Fibroblast of peridontal ligament (primary cell): ENCODE results near the gene VAPA.
A peak's percentile ranks its signal among the peaks of the same experiment; 100 is the strongest.

Experiments
- DNase-seq: peaks from one replicate; pipeline ENCODE4 v3.0.0-alpha.2; 2010; ENCODE audit errors: extremely low read depth

VAPA gene

GRCh38 chr18:10002280-10002679, 88.5 kb downstream of the VAPA start:
- DNase-seq: no peak

DNA sequence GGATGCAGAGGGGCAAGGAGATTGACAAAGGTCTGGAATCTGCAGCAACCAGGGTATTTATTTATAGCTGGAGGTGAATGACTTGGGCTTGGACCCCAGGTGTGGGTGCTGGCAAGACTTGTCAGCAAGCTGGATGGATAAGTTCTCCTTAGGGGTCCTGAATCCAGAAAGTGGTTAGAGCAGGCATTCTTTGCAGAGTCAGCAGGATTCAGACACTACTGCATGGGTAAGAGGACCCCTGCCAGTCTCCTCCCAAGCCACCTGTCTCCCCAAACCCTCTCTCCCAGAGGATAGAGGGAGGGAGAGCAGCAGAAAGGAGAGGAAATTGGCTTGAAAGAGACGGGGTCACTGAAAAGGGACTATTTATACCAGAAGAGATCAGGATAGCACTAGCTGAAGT, 89.5 kb downstream of the VAPA start:
- DNase-seq: no peak

GRCh38 chr18:10003866-10004265, 90.0 kb downstream of the VAPA start:
- no peak for DNase-seq

- DNase-seq: peak; percentile 69
These were observed 92.6 kb downstream of the VAPA start for GRCh38 chr18:10006311-10006893.

DNA sequence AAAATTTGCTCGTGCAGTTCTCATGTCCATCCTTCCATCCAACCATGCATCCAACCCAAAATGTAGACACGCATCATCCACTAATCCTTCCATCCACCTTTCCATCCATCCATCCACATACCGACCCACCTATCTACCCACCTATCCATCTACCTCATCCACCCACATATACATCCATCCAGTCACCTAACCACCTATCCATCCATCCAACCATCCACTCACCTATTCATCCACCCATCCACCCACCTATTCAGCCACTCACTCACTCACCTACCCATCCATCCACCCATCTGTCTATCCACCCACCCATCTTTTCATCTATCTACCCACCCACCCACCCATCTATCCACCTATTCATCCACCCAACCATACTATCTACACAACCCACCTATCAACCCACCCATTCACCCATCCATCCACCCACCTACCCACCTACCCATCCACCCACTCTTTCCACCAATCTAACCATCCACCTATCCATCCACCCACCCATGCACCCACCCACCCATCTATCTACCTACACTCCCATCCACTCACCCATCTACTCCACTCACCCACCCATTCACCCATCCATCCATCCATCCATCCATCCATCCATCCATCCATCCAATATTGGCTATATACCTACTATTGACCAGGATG, 94.3 kb downstream of the VAPA start:
- DNase-seq: no peak
